Neuronal stem cell (in vitro differentiated cells): ENCODE results near the gene MEGF6.
A peak's percentile ranks its signal among the peaks of the same experiment; 100 is the strongest.

ENCODE experiments used
- DNase-seq: peaks from one replicate; pipeline ENCODE4 v3.0.0-alpha.2; 2013; ENCODE audit warnings: low spot score
- H2AFZ ChIP-seq: one replicate; pipeline ENCODE4 v1.6.1; 2013; ENCODE audit warnings: mild to moderate bottlenecking, low read length, inconsistent platforms
- H2AK5ac ChIP-seq: 2 replicates; pipeline ENCODE4 v1.6.1; 2013; ENCODE audit warnings: low read depth, mild to moderate bottlenecking, inconsistent platforms, low read length, moderate library complexity, mixed read lengths
- H2BK120ac ChIP-seq: 2 replicates; pipeline ENCODE4 v1.6.1; 2013; ENCODE audit warnings: low read depth, mild to moderate bottlenecking, inconsistent platforms, low read length, moderate library complexity, mixed read lengths
- H2BK12ac ChIP-seq: one replicate; pipeline ENCODE4 v1.6.1; 2013; ENCODE audit warnings: low read length, inconsistent platforms
- H2BK15ac ChIP-seq: 2 replicates; pipeline ENCODE4 v1.6.1; 2013; ENCODE audit warnings: mild to moderate bottlenecking, low read length, inconsistent platforms, mixed read lengths
- H2BK5ac ChIP-seq: one replicate; pipeline ENCODE4 v1.6.1; 2013; ENCODE audit warnings: inconsistent platforms, mild to moderate bottlenecking, low read length, moderate library complexity
- H3K14ac ChIP-seq: one replicate; pipeline ENCODE4 v1.6.1; 2013; ENCODE audit warnings: low read length, inconsistent platforms
- H3K18ac ChIP-seq: 2 replicates; pipeline ENCODE4 v1.6.1; 2013; ENCODE audit warnings: low read length, inconsistent platforms
- H3K23ac ChIP-seq: 2 replicates; pipeline ENCODE4 v1.6.1; 2013; ENCODE audit warnings: low read depth, mild to moderate bottlenecking, mixed read lengths, low read length, inconsistent platforms; ENCODE audit not compliant: poor library complexity
- H3K27ac ChIP-seq: replicated peaks from 3 replicates; pipeline ENCODE4 v1.5.1; 2013; ENCODE audit warnings: low read length, inconsistent platforms
- H3K27me3 ChIP-seq, 3 experiments: 2 replicates each; pipeline ENCODE4 v1.6.1; 2013; ENCODE audit warnings: low read length in 3 of 3, mild to moderate bottlenecking in 2 of 3, inconsistent platforms in 1 of 3, low read depth in 1 of 3, mixed read lengths in 1 of 3, moderate library complexity in 1 of 3; ENCODE audit not compliant: control insufficient read depth in 3 of 3, insufficient read depth in 3 of 3
- H3K36me3 ChIP-seq, 2 donors: replicated peaks in 1 of 2; 2 replicates each; pipeline ENCODE4 v1.6.1; 2013; ENCODE audit warnings: low read length in 2 of 2; ENCODE audit not compliant: control insufficient read depth in 2 of 2, insufficient read depth in 2 of 2
- H3K4ac ChIP-seq: 2 replicates; pipeline ENCODE4 v1.6.1; 2013; ENCODE audit warnings: inconsistent platforms, mild to moderate bottlenecking, low read length, moderate library complexity
- H3K4me1 ChIP-seq, 2 donors: 1 replicate in 1 of 2; 2 replicates in 1 of 2; pipeline ENCODE4 v1.6.1; 2013; ENCODE audit warnings: low read length in 2 of 2, low read depth in 1 of 2; ENCODE audit not compliant: control insufficient read depth in 2 of 2, insufficient read depth in 1 of 2
- H3K4me2 ChIP-seq: one replicate; pipeline ENCODE4 v1.6.1; 2013; ENCODE audit warnings: mild to moderate bottlenecking, low read length, inconsistent platforms; ENCODE audit not compliant: insufficient read depth, poor library complexity, severe bottlenecking
- H3K4me3 ChIP-seq, 2 donors: 2 replicates each; pipeline ENCODE4 v1.5.1; 2013; ENCODE audit warnings: low read length in 2 of 2, mild to moderate bottlenecking in 2 of 2, inconsistent platforms in 1 of 2, moderate library complexity in 1 of 2
- H3K79me1 ChIP-seq: one replicate; pipeline ENCODE4 v1.6.1; 2013; ENCODE audit warnings: low read depth, mild to moderate bottlenecking, inconsistent platforms, low read length, moderate library complexity
- H3K9ac ChIP-seq: one replicate; pipeline ENCODE4 v1.6.1; 2013; ENCODE audit warnings: mild to moderate bottlenecking, low read depth, low read length, inconsistent platforms; ENCODE audit not compliant: poor library complexity
- H3K9me3 ChIP-seq, 2 donors: replicated peaks in 1 of 2; 2 replicates each; pipeline versions ENCODE3 to v1.6.1; 2013; ENCODE audit warnings: low read length in 2 of 2, mild to moderate bottlenecking in 2 of 2, inconsistent platforms in 1 of 2, low read depth in 1 of 2, mixed read lengths in 1 of 2, moderate library complexity in 1 of 2; ENCODE audit not compliant: control insufficient read depth in 2 of 2, insufficient read depth in 1 of 2
- H4K8ac ChIP-seq: one replicate; pipeline ENCODE4 v1.6.1; 2013; ENCODE audit warnings: low read depth, mild to moderate bottlenecking, inconsistent platforms, low read length, moderate library complexity
- H4K91ac ChIP-seq: one replicate; pipeline ENCODE4 v1.6.1; 2013; ENCODE audit warnings: low read length, low read depth, mild to moderate bottlenecking, inconsistent platforms; ENCODE audit not compliant: poor library complexity
- WGBS, 2 donors: extraction: QIAGEN DNeasy Blood & Tissue Kit; methylation state at CpG; one replicate each; pipeline ENCODE4 v1.1.7; 2013; ENCODE audit warnings: missing lambda C conversion rate in 2 of 2, mixed read lengths in 1 of 2; ENCODE audit not compliant: insufficient read length in 2 of 2, insufficient replicate concordance in 1 of 2; ENCODE audit errors: extremely low coverage in 2 of 2; 5-methylcytosine and 5-hydroxymethylcytosine counted together

Gene MEGF6

DNA sequence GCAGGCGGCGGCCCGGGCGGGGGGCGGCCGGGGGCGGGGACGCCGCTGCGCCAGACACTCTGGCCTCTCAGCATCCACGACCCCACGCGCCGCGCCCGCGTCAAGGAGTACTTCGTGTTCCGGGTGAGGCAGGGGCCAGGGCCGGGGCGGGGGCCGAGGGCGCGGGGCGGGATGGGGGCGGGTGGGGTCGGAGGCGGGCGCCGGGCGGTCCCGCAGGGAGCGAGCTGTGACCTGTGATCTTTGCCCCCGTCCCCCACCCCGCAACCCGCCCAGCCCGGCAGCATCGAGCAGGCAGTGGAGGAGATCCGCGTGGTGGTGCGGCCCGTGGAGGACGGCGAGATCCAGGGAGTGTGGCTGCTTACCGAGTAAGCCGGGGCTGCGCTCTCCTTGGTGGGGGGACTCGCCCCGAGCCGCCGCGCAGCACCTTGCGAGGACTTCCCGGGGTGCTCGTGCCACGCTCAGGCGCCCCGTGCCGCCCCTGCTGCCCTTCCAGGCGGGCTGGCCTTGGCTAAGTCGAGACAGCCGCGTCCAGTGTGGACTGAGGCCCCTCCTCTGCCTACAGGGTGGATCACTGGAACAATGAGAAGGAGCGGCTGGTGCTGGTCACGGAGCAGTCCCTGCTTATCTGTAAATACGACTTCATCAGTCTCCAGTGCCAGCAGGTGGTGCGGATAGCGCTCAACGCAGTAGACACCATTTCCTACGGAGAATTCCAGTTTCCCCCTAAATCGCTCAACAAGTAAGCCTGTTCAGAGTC lies 14.0 kb upstream of the MEGF6 start:
- no peak overlapping the region for H4K91ac ChIP-seq
- H2BK120ac ChIP-seq = no peak overlapping the region
- peaks cover 0 to 2% of the 10 kb centered on the region in 2 donors for H3K9me3 ChIP-seq
- H3K14ac ChIP-seq = peak overlapping the region; percentile 56
- no CpG with 5 or more reads among the region's 71 CpGs for WGBS, 2 donors
- H3K4me3 ChIP-seq = peak overlapping the region; percentile 89
- no peaks in the 10 kb centered on the region for H3K79me1 ChIP-seq
- peak overlapping the region; percentile 66 for H2BK5ac ChIP-seq
- H3K18ac ChIP-seq = peak overlapping the region; percentile 35
- peaks cover 26 to 34% of the 10 kb centered on the region in 2 donors for H3K36me3 ChIP-seq
- no peak overlapping the region for H3K27ac ChIP-seq
- H3K4ac ChIP-seq = no peak overlapping the region
- H2BK12ac ChIP-seq = no peak overlapping the region
- no peak overlapping the region for H4K8ac ChIP-seq
- no peak for DNase-seq
- H3K27me3 ChIP-seq = peaks cover 0 to 2% (median 0%) of the 10 kb centered on the region in 3 experiments
- H3K4me2 ChIP-seq = peak overlapping the region; percentile 91
- H3K9ac ChIP-seq = peak overlapping the region; percentile 95
- peaks cover 11 to 14% of the 10 kb centered on the region in 2 donors for H3K4me1 ChIP-seq
- H2AK5ac ChIP-seq = peak overlapping the region; percentile 79
- peak overlapping the region; percentile 96 for H3K23ac ChIP-seq
- H2AFZ ChIP-seq = peak overlapping the region; percentile 83
- no peak overlapping the region for H2BK15ac ChIP-seq

DNA sequence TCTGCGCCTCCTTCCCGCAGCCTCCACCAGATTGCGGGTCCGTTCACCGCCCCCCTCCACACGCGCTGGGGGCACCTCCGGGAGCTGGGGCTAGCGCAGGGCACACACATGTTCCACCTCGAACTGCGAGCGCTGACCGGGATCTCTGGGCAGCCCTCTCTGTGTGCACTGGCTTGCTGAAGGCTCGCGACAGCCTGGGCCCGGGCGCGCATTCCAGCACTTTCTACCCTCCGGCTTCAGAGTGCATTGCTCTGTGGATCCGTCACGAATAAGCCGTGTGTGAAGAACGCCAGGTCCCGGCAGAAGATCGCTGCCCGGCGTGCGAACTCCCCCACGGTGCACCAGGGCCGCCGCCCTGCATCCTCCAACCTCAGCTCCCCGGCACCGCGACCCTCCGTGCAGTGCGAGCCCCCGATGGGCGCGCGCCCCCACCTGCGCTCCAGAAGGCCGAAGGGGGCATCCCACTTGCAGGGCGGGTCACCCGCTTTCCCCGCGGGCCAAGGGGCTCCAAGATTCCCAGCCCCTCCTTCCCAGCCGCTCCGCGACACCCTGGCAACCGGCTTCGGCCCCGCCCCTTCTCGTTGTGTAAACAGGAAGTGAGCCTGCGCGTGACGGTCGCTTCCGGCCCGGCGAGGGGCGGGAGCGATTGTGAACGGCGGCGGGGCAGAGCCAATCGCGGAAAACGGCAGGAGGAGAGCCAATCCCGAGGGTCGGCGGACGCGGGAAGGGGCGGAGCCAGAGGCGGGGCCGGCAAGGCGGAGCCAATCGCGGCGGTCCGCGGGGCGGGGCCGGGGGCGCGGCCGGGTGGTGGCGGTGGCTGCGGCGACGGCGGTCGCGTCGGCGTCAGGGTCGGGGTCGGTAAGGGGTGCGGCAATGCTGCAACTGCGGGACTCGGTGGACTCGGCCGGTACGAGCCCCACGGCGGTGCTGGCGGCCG lies 13.2 kb upstream of the MEGF6 start, which contains the start of gene TPRG1L:
Gene TPRG1L (plus strand): TSS at position 816 of the 937 bp plus-strand sequence. CDS start 58 bp downstream, at position 874.
- no CpG with 5 or more reads among the region's 108 CpGs for WGBS, 2 donors

DNA sequence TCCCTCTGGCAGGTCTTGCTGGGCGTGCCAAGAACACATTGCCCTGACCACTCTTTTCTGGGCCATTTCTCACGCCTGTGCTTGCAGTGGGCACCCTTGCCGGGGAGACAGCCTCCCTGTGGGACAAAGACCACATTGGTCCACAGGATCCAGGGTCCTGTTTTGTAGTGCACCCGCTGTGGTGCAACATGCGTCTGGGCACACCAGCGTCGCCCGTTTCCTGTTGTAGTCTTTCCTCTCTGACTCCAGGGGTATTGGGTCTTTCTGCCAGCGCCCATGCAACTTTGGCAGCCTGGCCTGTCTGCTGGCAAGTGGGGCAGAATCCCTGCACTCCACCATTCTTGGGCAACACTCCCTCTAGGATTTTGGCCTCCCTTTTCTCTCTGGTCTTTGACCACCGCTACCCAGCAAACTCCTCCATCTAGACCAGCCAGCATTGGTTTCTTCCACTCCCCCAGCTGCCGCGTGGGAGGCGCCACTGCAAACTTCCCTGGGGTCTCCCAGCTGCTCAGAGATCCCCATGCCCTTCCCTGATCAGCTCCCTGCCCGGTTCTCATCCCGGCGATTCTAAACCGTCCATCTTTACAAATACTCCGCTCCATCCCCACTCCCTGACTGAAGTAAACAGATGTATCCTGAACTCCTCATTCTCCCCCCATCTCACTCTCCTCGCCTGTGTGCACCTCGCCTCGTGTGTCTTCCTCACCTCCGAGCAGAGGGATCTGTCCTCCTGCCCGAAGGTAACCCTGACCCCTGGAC lies 12.3 kb upstream of the MEGF6 start:
- H3K4me3 ChIP-seq = peak overlapping the region; percentile 89 to 92
- peak overlapping the region; percentile 94 for H3K14ac ChIP-seq
- H3K79me1 ChIP-seq = no peaks in the 10 kb centered on the region
- peaks cover 13 to 16% of the 10 kb centered on the region in 2 donors for H3K4me1 ChIP-seq
- no peak overlapping the region for H2BK5ac ChIP-seq
- H4K91ac ChIP-seq = no peak overlapping the region
- no peak overlapping the region for H3K23ac ChIP-seq
- peaks cover 13 to 18% of the 10 kb centered on the region in 2 donors for H3K36me3 ChIP-seq
- peaks cover 0 to 2% of the 10 kb centered on the region in 2 donors for H3K9me3 ChIP-seq
- no peak overlapping the region for H2BK120ac ChIP-seq
- H3K9ac ChIP-seq = peak overlapping the region; percentile 97
- DNase-seq = no peak
- peak overlapping the region; percentile 98 for H3K4me2 ChIP-seq
- H2BK12ac ChIP-seq = peak overlapping the region; percentile 94
- H2AK5ac ChIP-seq = peak overlapping the region; percentile 79
- no peak overlapping the region for H3K27ac ChIP-seq
- H3K4ac ChIP-seq = peak overlapping the region; percentile 84
- peak overlapping the region; percentile 99 for H2AFZ ChIP-seq
- peak overlapping the region; percentile 3 for H4K8ac ChIP-seq
- WGBS, 2 donors = no CpG with 5 or more reads among the region's 23 CpGs
- peaks cover 0 to 5% (median 2%) of the 10 kb centered on the region in 3 experiments for H3K27me3 ChIP-seq
- peak overlapping the region; percentile 26 for H2BK15ac ChIP-seq
- peak overlapping the region; percentile 94 for H3K18ac ChIP-seq

More for the DNA sequence above, 13.2 kb upstream of the MEGF6 start, which contains the start of gene TPRG1L:
- Histone ChIP-seq H3K9ac (peak within 1 kb of the TSS; percentile 97), H3K23ac (peak within 1 kb of the TSS; percentile 96), H2BK15ac (peak within 1 kb of the TSS; percentile 26), H3K14ac (peak within 1 kb of the TSS; percentile 94), H3K36me3 (peaks cover 22 to 26% of the 10 kb centered on the region in 2 donors), H2BK12ac (peak within 1 kb of the TSS; percentile 94), H3K79me1 (no peaks in the 10 kb centered on the region), H3K18ac (peak within 1 kb of the TSS; percentile 94), H4K91ac (no peak within 1 kb of the TSS), H3K4me1 (peaks cover 11 to 14% of the 10 kb centered on the region in 2 donors), H2AFZ (peak within 1 kb of the TSS; percentile 99), H3K4ac (peak within 1 kb of the TSS; percentile 84), H4K8ac (peak within 1 kb of the TSS; percentile 3), H3K27me3 (peaks cover 0 to 4% (median 2%) of the 10 kb centered on the region in 3 experiments), H3K9me3 (peaks cover 0 to 2% of the 10 kb centered on the region in 2 donors), H3K27ac (no peak within 1 kb of the TSS), H3K4me2 (peak within 1 kb of the TSS; percentile 98), H2BK5ac (peak within 1 kb of the TSS; percentile 66), H3K4me3 (peak within 1 kb of the TSS; percentile 89 to 92), H2BK120ac (no peak within 1 kb of the TSS), H2AK5ac (peak within 1 kb of the TSS; percentile 79)
- DNase-seq = peak; percentile 98
